Stimulated activated CD4-positive, alpha-beta T cell treated with anti-CD3 and anti-CD28 coated beads, TNF-alpha, amount 100 ng/mL, for 48 hours (primary cell): Measurements from ENCODE around the gene MC1R.

Experiments
- DNase-seq, 3 donors: peaks; one replicate each; pipeline ENCODE4 v3.0.0-alpha.2; 2020; ENCODE audit warnings: low read depth in 3 of 3

The MC1R gene

GRCh38 chr16:89895482-89896250 is 23.0 kb upstream of the MC1R start:
- no peak for DNase-seq

- no peak for DNase-seq
Measured at GRCh38 chr16:89897204-89897603, 21.5 kb upstream of the MC1R start.

GRCh38 chr16:89898201-89898967 is 20.3 kb upstream of the MC1R start:
- no peak for DNase-seq

GRCh38 chr16:89899879-89900481 is 18.7 kb upstream of the MC1R start:
- no peak for DNase-seq

GRCh38 chr16:89900885-89901284 is 17.8 kb upstream of the MC1R start:
- no peak for DNase-seq

GRCh38 chr16:89902980-89903379 is 15.7 kb upstream of the MC1R start:
- no peak for DNase-seq

- no peak for DNase-seq
Measured at GRCh38 chr16:89903908-89904515, 14.7 kb upstream of the MC1R start.

- no peak for DNase-seq
Measured at GRCh38 chr16:89904606-89905510, 13.8 kb upstream of the MC1R start.

- no peak for DNase-seq
Measured at GRCh38 chr16:89905511-89906139, 13.0 kb upstream of the MC1R start.

- no peak for DNase-seq
Measured at GRCh38 chr16:89906140-89907025, 12.3 kb upstream of the MC1R start.

GRCh38 chr16:89907055-89907814 is 11.4 kb upstream of the MC1R start:
- DNase-seq: no peak

- no peak for DNase-seq
Measured at GRCh38 chr16:89908236-89908635, 10.4 kb upstream of the MC1R start.

- peak in 2 of 3 donors; percentile 35 to 43 for DNase-seq
Measured at GRCh38 chr16:89909777-89910716, 8.6 kb upstream of the MC1R start.

- DNase-seq: no peak
Measured at GRCh38 chr16:89910717-89911354, 7.8 kb upstream of the MC1R start.

- no peak for DNase-seq
Measured at GRCh38 chr16:89911375-89911774, 7.3 kb upstream of the MC1R start.

GRCh38 chr16:89912143-89912542 is 6.5 kb upstream of the MC1R start:
- no peak for DNase-seq

GRCh38 chr16:89912627-89913026 is 6.0 kb upstream of the MC1R start:
- no peak for DNase-seq
